HG03439 (cell line): ENCODE data around the gene WDR13.
"Not testable (repeated sequence)": the region's sequence is repeated elsewhere in the genome, so short reads cannot be mapped to it uniquely, and the experiment has no call there.

Source experiments
- ATAC-seq: cut with Tn5 transposase; IDR thresholded peaks from one replicate; pipeline ENCODE4 v1.9.1; 2021; ENCODE audit warnings: mild to moderate bottlenecking, moderate library complexity; ENCODE audit not compliant: unreplicated experiment

WDR13 gene

GRCh38 chrX:48652055-48652579 is 54.8 kb downstream of the WDR13 start:
- ATAC-seq = not testable (repeated sequence)

- ATAC-seq = not testable (repeated sequence)
Measured at GRCh38 chrX:48654746-48655145, 57.5 kb downstream of the WDR13 start.
